D721Med (cell line): ENCODE results near the gene CACNB3.
"Not testable (repeated sequence)": the region's sequence is repeated elsewhere in the genome, so short reads cannot be mapped to it uniquely, and the experiment has no call there.

Experiments used
- DNase-seq: peaks from one replicate; pipeline ENCODE4 v3.0.0; 2011; ENCODE audit warnings: low spot score; ENCODE audit not compliant: insufficient read length
- FAIRE-seq: peaks from 2 replicates; lab custom pipeline; 2011; peaks lifted over from hg19 to GRCh38; lab: Jason Lieb, UNC
- CTCF ChIP-seq: IDR thresholded peaks from 2 replicates; pipeline ENCODE4 v1.5.1; 2012; ENCODE audit warnings: mild to moderate bottlenecking, control low read depth; ENCODE audit not compliant: insufficient read depth; ENCODE audit errors: missing control alignments

The CACNB3 gene

GRCh38 chr12:48868451-48868850 lies 50.2 kb downstream of the CACNB3 start:
- FAIRE-seq (no peak), DNase-seq (no peak)
- no peak for TF ChIP-seq CTCF

- FAIRE-seq (no peak), DNase-seq (no peak)
- no peak for TF ChIP-seq CTCF
Measured at GRCh38 chr12:48869191-48869590, 50.9 kb downstream of the CACNB3 start.

- DNase-seq: no peak
- FAIRE-seq: no peak
Measured at GRCh38 chr12:48873096-48873495, 54.8 kb downstream of the CACNB3 start.

GRCh38 chr12:48873534-48873933 lies 55.2 kb downstream of the CACNB3 start:
- DNase-seq, FAIRE-seq: not testable (repeated sequence)

More at GRCh38 chr12:48873096-48873495, 54.8 kb downstream of the CACNB3 start:
- no peak for TF ChIP-seq CTCF

- no peak for TF ChIP-seq CTCF
- FAIRE-seq: no peak
- no peak for DNase-seq
Measured at GRCh38 chr12:48875944-48876515, 57.7 kb downstream of the CACNB3 start.
